RKO (cell line): ENCODE results near the gene PNKP.

Source experiments
- DNase-seq: peaks from one replicate; pipeline ENCODE4 v3.0.0-alpha.2; 2016; ENCODE audit warnings: low spot score

PNKP gene

DNA sequence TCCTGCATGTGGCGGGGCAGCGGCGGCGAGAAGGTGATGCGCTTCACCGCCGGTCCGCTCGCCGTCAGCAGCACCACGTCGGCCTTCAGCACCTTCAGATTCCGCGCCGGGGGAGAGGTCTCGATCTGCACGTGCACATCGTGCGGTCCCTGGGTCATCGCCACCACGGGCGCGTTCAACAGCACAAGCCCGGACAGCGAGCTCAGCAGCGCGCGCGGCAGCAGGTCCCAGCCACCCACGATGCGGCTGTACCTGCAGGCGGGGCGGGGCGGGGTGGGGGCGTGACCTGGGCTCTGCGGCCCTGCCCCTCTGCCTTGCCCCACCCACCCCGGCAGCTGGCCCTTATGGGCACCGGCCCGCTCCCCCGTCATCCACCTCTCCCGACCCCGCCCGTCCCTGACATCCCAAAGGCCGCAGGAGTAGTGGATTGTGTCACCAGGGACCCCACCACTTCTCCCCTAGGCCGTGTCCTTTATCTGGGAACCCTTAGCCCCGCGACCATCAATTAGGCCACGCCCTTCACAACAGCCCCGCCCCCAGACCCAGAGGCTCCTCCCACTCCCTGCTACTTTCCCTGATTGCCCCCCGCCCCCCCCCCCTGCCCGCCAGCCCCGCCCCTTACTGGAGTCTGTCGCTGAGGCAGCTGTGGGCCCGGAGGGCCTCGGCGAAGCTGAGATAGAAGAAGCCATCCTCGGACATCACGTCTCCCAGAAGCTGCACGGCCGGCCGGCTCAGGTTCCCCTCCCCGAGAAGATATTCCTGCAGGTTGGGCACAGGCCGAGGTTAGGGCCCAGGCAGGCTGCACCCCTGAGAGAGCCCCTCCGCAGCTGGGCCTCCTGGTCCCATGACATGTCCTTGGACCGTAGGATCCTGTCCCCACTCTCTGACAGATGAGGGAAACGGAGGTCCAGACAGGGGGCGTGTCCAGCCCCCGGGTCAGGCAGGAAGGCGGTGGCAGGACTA, 23.3 kb upstream of the PNKP start:
- no peak for DNase-seq

DNA sequence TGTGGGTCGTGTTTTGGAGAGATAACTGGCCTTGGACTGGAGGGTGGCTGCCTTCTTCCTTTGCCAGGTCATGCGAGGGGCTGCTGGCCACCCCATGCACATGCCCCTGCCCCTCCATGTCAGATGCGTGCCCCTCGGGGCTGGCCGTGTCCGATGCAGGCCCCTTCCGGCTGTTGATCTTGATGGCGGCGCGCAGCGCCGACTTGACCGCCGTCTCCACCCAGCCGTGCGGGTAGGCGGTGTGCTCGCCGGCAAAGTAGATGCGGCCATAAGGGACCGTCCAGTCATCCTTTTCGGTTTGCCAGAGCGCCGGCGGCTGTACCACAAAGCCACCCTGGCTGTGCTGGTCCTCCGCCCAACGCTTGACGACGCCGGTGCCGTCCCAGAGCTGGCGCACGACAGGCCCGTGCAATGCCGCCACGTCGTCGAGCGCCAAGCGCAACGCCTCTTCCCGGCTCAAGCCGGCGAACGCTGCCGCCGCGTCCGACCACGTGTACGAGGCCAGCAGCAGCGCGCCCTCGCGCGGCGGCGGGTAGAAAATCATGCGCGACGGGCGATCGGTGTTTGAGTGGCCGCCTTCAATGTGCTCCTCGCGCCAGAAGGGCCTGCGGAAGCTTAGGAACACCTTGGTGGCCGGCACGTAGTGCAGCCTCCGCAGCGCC, 22.4 kb upstream of the PNKP start:
- no peak for DNase-seq

- DNase-seq: no peak
Measured at GRCh38 chr19:49889038-49889686, 21.8 kb upstream of the PNKP start.

GRCh38 chr19:49888510-49888824, 21.1 kb upstream of the PNKP start:
- DNase-seq: no peak

DNA sequence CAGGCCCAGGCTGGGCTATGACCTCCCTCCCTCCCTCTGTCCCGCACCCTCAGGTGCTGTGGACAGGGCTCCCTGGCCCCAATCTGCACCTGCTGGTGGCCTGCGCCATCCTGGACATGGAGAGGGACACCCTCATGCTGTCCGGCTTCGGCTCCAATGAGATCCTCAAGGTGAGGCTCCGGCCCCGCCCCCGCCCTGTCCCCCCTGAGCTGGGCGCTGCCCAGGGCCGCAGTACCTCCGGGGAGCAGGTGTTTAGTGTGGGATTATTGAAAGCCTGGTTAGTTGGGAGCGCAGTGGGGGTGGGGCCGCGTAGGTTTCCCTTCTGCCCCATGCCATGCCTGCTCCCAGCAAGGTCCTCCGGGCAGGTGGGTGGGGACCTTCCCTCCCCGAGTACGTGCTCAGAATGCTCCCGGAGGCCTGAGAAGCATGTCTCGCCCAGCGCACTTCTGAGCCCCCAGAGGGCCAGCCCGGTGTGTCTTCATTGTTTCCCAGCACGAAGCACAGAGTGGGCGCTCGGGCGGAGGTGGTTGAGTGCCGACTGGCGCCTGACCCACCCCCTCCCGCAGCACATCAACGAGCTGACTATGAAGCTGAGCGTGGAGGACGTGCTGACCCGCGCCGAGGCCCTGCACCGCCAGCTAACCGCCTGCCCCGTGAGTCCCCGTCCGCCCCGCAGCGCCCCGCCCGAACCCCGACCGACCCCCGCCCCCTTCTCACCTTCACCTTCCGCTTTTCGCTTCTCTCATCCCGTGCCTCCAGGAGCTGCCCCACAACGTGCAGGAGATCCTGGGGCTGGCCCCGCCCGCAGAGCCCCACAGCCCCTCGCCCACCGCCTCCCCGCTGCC, 20.5 kb upstream of the PNKP start:
- DNase-seq: no peak

DNA sequence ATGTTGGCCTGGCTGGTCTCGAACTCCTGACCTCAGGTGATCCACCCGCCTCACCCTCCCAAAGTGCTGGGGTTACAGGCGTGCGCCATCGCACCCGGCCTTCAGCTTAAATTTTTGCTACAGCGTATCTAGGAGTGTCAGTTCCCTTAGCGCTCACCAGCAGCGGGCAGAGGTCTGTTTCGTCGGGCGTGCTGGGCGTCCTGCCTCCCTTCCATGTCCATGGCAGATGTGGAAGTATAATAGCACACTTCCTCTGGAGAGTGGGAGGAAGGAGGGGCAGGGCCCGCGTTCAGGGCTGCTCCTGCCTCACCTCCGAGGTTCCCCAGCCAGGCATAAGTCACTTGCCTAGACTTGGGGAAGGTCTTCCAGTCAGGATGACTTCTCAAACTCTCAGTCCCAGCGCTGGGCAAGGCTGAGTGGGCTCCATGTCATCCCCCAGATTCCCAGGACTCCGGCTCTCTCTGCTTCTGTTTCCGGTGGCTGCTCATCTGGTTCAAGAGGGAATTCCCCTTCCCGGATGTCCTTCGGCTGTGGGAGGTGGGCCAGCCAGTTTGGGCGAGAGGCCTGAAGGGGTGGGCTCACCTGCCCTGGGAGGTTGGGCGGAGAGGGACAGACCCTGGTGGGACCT, 19.8 kb upstream of the PNKP start:
- DNase-seq: no peak

- no peak for DNase-seq
Measured at GRCh38 chr19:49884760-49885159, 17.4 kb upstream of the PNKP start.

DNA sequence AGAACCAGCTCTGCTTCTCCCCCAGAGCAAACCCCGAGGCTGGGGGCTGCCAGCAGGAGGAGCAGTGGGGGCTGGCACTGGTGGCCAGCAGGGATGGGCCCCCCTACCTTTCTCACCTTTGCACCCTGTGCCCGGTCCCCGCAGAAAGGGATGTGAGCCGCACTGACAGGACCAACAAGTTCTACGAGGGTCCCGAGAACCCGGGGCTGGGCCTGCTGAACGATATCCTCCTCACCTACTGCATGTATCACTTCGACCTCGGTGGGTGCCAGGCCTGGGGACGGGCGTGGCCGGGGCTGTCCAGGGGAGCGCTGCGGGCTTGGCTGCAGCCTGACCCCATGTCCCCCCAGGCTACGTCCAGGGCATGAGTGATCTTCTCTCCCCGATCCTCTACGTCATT, 16.7 kb upstream of the PNKP start:
- no peak for DNase-seq

DNA sequence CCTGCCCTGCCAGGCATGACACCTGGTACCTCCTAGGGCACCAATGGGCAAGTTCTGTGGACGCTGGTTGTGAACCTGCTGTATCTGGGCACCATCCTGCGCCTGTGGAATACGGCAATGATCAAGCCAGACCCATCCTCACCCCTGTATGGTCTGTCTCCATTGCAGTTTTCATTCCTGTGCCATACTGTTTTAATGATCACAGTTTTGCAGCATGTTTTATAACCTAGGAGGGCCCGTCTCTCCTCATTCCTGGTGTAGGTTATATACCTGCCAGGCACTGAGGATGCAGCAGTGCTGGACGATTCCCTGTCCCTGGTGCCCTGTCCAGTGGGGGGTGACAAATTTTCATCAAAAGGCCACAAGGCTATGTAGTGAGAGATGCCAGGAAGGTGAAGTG, 15.7 kb upstream of the PNKP start:
- DNase-seq: no peak

- DNase-seq: no peak
Measured at GRCh38 chr19:49882643-49883042, 15.3 kb upstream of the PNKP start.

GRCh38 chr19:49881672-49882394, 14.5 kb upstream of the PNKP start:
- no peak for DNase-seq

DNA sequence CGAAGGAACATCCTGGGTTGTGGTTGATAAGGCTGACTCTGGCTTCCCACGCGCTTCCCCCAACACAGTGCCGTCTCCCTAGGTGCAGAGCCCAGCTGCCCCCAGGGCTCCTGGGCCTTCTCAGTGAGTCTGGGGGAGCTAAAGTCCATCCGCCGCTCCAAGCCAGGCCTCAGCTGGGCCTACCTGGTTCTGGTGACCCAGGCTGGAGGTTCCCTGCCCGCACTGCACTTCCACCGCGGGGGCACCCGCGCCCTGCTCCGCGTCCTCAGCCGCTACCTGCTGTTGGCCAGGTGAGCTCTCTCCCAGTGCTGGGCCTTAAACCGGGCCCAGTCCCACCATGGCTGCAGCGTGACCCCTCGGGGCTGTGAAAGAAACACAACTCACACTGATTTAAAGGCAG, 13.8 kb upstream of the PNKP start:
- no peak for DNase-seq

- no peak for DNase-seq
Measured at GRCh38 chr19:49880162-49880869, 12.9 kb upstream of the PNKP start.

GRCh38 chr19:49879243-49879963, 12.0 kb upstream of the PNKP start:
- no peak for DNase-seq

- DNase-seq: no peak
Measured at GRCh38 chr19:49878744-49879070, 11.3 kb upstream of the PNKP start.

DNA sequence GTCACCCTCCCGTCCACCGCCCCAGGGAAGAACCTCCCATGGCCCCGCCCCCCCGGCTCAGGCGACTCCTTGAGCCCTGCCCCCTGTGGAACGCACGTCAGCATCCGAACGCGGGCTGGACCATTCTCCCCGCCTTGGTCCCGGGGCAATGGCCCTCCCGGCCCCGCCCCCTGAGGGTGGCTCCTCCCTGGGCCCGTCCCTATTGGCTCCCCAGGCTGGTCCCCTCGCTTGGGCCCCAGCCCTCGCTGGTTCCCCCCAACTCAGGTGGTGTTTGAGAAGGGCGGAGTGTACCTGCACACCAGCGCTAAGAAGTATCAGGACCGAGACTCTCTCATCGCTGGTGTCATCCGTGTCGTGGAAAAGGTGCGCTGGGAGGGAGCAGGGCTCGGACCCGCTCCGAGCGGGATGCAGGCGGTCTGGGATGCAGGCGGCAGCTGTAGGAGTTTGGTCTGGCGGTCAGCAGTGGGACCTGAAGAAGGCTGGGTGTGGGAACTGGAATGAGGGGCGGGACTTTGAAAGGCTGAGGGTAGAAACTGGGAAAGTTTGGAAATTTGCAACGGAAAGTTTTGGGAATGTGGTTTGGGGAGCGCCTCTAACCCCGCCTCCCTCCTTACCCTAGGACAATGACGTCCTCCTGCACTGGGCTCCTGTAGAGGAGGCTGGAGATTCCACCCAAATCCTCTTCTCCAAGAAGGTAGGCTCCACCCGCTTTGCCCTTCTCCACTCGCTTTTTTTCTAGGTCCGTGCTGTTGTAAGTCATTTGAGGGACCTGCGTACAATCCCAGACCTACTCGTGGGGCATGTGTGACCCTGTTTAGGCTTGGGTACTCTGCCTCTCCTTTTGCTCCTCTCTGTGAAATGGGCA, 10.7 kb upstream of the PNKP start:
- DNase-seq: peak; percentile 95

DNA sequence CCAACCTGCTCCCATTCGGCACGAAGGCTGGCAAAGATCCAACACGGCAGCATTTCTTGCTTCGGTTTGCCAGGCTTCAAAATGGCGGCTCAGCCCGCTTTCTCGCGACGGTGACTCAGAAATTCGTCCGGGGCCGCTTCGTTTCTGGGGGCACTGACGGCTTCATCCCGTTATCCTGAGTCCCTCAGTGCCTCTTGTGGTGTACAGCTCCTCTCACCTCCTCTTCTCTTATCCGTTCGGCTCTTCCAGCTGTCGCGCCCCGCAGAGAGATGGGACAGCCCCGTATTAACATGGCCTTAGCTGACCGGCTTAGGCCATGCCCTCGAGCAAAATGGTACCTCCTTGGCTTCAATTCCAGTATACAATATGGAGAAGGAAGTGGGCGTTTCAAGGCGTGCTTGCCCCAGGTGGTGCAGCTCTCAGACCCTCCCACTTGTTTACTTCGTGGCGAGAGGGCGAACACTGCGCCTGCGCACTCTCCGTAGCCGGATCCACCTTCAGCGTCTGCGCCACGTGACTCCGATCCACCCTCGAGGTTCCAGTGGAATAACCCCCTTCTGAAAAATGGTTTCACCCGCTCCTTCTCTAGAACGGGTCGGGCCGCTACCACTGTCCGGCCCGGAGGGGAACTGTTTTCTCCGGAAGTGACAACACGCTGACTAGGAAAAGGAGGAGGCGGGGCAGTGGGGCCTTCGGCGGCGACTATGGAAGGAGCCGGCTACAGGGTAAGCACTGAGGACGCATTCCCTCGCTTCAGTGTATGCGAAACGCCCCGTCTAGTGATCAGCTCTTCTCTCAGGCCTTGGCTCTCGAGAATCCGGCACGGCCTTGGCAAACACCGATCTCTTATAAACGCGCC, 9.9 kb upstream of the PNKP start, which contains the start of the genes AKT1S1 and TBC1D17:
Gene AKT1S1 (minus strand): TSS at position 336 of the 859 bp plus-strand sequence. CDS start 4,060 bp downstream, outside the sequence.
Gene TBC1D17 (plus strand): TSS at position 683 of the 859 bp plus-strand sequence. CDS start 22 bp downstream, at position 705.
- peak; percentile 100 for DNase-seq
